COR-L47 (cell line): ENCODE results near the gene CLASRP.

Experiments
- DNase-seq: peaks from one replicate; lab custom pipeline; 2025; lab: John Stamatoyannopoulos, UW

The CLASRP gene

GRCh38 chr19:45021971-45022370 lies 16.9 kb upstream of the CLASRP start:
- DNase-seq = no peak

- DNase-seq = no peak
Observed at GRCh38 chr19:45023048-45023447, 15.8 kb upstream of the CLASRP start.

DNA sequence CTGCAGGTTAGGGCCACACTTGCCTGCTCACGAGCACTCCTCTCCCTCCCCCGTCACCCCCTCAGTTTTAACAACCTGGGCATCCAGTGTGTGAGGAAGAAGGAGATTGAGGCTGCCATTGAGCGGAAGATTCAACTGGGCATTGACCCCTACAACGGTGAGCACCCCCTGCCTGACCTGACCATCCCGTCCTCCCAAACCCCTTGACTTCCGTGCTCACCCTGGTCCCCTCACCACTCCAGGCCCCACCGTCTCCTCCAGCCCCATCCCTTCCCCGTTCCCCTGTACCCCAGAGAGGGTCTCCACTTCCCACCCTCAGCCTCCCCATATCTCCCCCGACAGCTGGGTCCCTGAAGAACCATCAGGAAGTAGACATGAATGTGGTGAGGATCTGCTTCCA lies 13.6 kb upstream of the CLASRP start:
- DNase-seq = no peak

- DNase-seq = no peak
Observed at GRCh38 chr19:45027371-45027770, 11.5 kb upstream of the CLASRP start.

- no peak for DNase-seq
Observed at GRCh38 chr19:45030825-45031224, 8.0 kb upstream of the CLASRP start.

DNA sequence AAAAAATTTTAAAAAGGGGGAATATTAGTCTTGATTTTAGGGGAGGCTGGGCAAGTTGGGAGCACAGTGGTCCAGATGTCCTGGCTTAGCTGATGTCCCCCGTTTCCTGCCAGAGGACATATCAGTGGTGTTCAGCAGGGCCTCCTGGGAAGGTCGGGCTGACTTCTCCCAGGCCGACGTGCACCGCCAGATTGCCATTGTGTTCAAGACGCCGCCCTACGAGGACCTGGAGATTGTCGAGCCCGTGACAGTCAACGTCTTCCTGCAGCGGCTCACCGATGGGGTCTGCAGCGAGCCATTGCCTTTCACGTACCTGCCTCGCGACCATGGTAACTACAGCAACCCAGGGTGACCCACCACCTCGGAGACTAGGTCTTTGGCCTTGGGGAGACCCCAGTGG lies 6.4 kb upstream of the CLASRP start:
- no peak for DNase-seq

DNA sequence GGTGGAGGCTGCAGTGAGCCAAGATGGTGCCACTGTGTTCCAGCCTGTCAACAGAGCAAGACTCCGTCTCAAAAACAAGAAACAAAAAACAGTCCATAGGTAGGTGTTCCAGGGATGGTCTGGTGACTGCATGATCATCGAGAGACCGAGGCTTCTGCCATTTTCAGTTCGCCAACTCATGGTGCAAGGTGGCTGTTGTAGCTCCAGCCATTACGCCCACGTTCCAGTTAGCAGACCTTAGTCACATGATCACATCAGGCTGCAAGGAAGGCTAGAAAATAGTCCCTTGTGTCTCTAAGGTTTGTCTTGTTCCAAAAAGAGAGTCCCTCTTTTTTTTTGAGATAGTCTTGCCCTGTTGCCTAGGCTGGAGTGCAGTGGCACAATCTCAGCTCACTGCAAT lies 3.1 kb upstream of the CLASRP start:
- DNase-seq = no peak

GRCh38 chr19:45037393-45038169 lies 1.3 kb upstream of the CLASRP start:
- DNase-seq = no peak

GRCh38 chr19:45040059-45040771 lies 1.4 kb downstream of the CLASRP start:
- no peak for DNase-seq

- no peak for DNase-seq
Observed at GRCh38 chr19:45041125-45041524, 2.3 kb downstream of the CLASRP start.

GRCh38 chr19:45045671-45046353 lies 7.0 kb downstream of the CLASRP start:
- no peak for DNase-seq

DNA sequence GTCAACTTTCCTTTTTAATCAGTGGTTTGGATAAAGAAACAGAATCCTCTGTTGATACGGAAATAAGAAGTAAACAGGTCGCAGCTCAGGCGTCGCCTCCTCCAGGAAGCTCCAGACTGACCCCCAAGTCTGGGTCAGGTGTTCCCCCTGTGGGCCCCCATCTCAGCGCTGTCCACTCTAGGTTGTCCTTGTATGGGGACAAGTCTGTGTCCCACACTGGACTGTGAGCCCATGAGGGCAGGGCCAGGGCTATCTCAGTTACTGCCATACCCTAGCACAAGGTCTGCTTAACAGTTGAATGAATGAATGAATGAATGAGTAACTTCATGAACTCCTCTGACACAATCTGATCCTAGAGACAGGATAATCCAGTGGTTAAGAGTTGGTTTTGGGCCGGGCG lies 7.5 kb downstream of the CLASRP start:
- no peak for DNase-seq

DNA sequence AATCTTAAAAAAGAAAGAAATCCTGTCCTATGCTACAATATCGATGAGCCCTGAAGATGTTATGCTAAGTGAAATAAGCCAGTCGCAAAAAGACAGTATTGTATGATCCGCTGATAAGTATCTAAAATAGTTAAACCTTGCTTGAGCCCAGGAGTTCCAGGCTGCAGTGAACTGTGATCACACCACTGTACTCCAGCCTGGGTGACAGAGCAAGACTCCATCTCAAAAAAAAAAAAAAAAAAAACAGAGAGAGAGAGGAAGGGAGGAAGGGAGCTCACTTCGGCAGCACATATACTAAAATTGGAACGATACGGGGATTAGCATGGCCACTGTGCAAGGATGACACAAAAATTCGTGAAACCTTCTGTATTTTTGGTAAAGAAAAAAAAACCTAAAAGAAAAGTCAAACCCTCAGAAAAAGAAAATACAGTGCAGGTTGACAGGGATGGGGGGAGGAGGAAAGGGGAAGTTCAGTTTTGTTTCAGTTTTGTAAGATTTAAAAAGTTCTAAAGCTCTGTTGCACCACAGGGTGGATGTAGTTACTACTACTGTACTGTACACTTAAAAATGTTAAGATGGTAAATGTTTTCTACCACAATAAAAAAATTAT lies 8.4 kb downstream of the CLASRP start:
- no peak for DNase-seq

- DNase-seq = no peak
Observed at GRCh38 chr19:45049073-45049736, 10.4 kb downstream of the CLASRP start.

GRCh38 chr19:45050036-45050435 lies 11.2 kb downstream of the CLASRP start:
- no peak for DNase-seq

- DNase-seq = no peak
Observed at GRCh38 chr19:45051929-45052579, 13.2 kb downstream of the CLASRP start.

DNA sequence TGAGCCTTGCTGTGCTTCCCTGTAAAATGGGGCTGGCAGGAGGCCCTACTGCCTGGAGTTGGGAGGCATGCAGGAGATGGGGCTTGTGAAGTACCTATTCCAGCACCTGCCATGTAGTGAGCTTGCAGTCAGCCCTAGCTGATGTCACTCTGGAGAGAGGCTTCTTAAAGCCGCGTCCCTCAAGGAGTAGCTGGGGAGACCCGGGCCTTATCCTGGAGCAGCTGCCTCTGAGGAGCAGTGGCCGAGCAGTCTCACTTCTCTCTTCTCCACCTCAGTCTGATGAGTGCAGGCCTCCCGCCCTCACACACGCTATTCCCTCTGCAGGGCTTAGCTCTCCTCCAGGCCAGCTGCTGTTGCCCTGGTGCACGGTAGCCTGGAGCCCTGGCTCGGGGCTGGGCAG lies 18.0 kb downstream of the CLASRP start:
- no peak for DNase-seq

DNA sequence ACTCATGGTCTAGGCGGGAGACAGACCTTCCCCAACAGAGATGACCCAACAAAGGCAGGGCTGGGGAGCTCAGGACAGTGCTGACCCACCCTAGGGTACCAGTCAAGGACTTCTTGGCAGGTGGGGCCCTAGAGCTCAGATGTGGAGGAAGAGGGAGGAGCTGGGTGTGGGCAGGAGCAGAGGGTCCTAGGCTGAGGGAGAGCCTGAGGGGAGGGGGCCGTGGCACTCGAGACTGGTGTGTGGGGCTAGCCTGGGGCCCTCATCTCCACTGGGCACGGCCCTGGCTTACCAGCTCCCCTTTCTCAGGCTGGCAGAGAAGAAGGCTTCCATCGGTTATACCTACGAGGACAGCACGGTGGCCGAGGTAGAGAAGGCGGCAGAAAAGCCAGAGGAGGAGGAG lies 18.6 kb downstream of the CLASRP start:
- no peak for DNase-seq

GRCh38 chr19:45058622-45059159 lies 19.8 kb downstream of the CLASRP start:
- DNase-seq = no peak

- DNase-seq = peak; percentile 46
Observed at GRCh38 chr19:45059258-45059965, 20.6 kb downstream of the CLASRP start.

GRCh38 chr19:45061965-45062364 lies 23.1 kb downstream of the CLASRP start:
- DNase-seq = no peak
